ENCODE results near the gene CHIC2.
"Not testable (repeated sequence)": the region's sequence is repeated elsewhere in the genome, so short reads cannot be mapped to it uniquely, and the experiment has no call there.

The CHIC2 gene

GRCh38 chr4:54064317-54065111, at the start of gene CHIC2:
CHIC2 (minus strand) TSS chr4:54064605; CDS start chr4:54064300, 305 bp downstream.
- peak; percentile 98 for DNase-seq

DNA sequence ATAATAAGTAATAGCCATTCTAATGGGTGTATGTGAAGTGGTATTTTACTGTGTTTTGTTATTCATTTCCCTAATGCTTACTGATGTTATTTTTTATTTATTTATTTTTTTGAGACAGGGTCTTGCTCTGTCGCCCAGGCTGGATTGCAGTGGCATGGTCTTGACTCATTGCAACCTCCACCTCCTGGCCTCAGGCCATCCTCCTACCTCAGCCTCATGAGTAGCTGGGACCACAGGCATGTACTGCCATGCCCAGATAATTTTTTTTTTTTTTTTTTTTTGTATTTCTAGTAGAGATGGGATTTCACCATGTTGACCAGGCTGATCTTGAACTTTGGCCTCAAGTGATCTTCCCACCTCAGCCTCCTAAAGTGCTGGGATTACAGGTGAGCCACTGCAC, 48.8 kb upstream of the CHIC2 start:
- not testable (repeated sequence) for DNase-seq

- no peak for DNase-seq
Measured at GRCh38 chr4:54110019-54110416, 45.6 kb upstream of the CHIC2 start.

- no peak for DNase-seq
Measured at GRCh38 chr4:54109241-54110018, 45.0 kb upstream of the CHIC2 start.

DNA sequence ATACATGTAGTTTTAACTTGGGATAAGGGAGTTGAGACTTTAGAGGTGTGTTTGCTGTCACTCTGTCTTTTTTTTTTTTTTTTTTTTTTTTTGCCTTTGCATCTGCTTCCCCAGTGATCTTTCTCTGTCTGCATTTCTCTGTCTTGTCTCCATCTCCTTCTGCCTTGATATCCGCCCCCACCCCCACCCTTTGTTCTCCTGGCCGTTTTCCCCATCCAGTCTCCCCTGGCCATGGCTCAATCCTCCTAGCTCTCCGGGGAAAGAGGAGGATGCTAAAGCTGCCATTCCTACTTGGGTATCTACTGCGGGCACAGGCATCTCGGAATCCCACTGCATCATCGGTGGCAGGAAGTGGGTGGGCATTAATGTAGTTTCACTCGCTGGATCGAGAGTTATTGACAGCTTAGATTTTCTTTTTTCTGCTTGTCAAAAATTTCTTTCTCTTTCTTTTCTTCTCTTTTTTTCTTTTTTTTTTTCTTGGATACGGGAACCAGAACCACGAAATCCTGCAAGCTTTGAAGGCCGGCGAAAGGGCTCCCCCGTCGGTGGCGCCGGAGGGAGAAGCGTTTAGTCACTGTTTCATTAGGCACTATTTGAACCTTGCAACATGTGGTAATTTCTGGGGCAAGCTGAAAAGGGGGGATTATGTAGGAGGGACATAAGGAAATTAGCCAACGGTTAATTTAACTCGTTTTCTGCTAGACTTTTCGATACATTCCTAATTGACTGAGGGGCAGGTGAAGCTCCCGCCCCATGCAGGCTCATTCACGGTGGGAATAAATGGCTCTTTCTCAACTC, 43.7 kb upstream of the CHIC2 start:
- no peak for DNase-seq

DNA sequence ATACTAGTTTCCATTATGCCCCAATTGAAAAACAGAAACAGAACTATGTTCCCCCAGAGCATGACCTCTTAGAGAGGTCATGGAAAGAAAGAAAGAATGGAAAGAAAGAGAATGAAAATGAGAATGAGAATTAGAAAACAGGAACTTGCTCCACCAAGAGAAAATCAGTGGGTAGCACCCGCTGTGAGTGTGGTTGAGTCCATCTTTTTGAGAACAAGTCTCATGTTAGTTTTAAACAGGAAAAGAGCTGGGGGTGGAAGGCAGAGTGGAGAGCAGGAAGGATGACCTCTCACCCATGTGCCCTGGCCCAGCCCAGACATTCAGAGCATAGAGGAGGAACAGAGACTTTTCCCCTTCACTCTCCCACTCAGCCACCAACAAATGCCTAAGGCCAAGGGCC, 40.5 kb upstream of the CHIC2 start:
- no peak for DNase-seq

DNA sequence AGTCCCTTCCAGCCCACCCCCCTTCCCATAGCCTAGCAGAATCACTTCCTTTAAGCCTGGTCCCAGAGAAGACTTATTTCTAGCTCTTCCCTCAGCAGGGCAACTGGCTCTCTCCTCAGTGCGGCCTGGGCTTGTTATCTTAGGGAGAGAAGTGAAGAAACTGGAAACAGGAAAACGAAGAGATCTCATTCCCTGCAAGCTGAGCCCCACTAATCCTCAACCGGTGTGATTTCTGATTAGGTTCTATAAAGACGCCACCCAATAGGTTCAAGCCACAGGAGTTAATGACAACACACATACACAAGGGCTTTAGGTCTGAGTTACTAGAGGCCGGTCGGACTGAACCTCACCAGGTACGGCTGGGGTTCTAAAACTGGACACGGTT, 38.8 kb upstream of the CHIC2 start:
- DNase-seq, result no peak

GRCh38 chr4:54102531-54103106, 38.2 kb upstream of the CHIC2 start:
- no peak for DNase-seq

DNA sequence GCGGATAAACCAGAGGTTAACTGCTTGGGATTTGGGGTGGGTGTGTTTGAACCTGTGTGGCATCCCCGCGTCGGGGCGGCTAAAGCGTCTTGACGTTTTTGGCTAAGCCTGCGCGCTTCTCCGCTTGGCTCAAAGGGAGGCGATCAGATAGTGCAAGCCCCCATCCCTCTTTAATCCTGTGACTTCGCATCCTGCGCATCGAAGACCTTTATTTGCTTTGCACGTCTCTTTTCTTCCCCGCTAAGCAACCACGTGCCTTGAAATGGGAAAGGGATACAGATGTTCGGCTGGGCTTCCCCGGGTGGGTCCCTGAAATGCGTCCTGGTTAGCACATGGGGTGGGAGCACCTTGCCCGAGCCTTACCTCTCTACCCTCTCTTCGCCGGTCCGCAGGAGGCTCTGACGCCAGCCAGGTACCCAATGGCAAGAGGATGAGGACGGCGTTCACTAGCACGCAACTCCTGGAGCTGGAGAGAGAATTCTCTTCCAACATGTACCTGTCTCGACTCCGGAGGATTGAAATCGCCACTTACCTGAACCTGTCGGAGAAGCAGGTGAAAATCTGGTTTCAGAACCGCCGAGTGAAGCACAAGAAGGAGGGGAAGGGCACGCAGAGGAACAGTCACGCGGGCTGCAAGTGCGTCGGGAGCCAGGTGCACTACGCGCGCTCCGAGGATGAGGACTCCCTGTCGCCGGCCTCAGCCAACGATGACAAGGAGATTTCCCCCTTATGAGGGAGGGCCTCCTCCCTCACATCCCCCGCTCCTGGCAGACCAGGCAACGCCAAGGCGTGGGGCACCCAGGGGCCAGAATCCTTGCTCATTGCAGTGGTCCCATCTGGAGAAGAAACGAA, 37.0 kb upstream of the CHIC2 start:
- DNase-seq, result no peak

DNA sequence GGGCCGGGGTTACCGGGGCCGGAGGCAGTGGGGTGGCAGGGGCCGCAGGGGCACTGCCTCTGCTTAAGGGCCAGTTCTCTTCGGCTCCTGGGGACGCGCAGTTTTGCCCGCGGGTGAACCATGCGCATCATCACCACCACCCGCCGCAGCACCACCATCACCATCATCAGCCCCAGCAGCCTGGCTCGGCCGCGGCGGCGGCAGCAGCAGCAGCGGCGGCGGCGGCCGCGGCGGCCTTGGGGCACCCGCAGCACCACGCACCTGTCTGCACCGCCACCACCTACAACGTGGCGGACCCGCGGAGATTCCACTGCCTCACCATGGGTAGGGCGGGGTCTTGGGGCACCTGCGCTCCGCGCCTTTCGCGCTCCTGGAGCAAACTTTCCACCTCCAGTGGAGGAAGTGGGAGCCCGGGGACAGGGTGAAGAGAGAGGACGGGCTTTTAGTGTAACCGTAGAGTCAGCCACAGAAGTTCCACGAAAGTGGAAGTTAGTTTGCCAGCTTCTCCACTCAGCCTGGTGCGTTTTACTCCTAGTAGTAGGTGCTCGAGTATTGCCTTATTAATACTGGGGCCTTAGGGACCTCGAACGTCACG, 36.3 kb upstream of the CHIC2 start:
- no peak for DNase-seq

DNA sequence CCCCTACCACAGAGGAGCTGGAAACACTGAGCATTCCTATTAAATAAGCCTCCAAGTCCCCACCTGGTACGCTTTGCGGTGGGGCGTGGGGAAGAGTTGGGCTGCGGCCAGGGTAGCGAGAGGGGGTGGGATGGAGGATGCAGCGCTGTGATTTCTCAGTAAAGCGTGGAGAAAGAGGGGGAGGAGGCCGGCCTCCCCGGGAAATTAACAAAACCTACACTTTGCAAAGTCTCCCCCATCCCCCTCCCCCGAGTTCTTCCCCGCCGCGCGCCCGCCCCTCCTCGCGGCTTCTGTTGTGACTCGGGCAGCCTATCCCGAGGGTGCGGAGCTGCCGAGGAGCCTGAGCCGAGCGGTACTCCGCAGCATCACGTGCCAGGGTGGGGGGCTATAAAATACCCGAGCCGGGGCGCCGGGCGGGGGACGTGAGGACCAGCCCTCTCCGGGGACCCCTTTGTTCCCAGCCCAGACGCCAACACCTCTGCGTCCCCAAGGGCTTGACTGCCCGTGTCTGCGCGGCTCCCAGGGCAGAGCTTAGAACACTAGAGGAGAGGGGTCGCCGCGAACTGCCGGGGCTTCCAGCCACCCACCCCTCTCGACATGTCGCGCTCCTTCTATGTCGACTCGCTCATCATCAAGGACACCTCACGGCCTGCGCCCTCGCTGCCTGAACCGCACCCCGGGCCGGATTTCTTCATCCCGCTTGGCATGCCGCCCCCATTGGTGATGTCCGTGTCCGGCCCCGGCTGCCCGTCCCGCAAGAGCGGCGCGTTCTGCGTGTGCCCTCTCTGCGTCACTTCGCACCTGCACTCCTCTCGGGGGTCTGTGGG, 35.6 kb upstream of the CHIC2 start, which contains the start of gene GSX2:
Gene GSX2, plus strand, starts transcription at position 416 of the 827 bp plus-strand sequence. Its CDS starts 182 bp downstream, at position 598.
- no peak for DNase-seq

- no peak for DNase-seq
Measured at GRCh38 chr4:54099287-54099747, 34.9 kb upstream of the CHIC2 start.

DNA sequence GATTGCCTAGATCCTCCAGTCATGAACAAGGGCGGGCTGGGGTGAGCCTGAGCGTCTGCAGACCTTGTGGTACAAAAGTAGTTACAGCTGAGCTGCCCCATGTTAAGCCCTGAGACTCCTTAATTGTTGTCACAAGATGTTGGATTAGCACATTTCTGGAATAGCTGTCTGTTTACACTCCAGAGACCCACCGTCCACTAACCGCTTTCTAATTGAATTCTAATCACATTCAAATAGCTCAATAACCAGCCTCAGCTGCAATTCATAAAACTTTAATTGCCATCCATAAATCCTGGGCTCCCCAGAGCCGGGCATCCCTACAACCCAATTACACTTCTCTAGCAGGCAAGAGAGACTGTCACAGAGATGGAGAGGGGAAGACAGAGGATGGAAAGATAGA, 34.0 kb upstream of the CHIC2 start:
- DNase-seq, result no peak

DNA sequence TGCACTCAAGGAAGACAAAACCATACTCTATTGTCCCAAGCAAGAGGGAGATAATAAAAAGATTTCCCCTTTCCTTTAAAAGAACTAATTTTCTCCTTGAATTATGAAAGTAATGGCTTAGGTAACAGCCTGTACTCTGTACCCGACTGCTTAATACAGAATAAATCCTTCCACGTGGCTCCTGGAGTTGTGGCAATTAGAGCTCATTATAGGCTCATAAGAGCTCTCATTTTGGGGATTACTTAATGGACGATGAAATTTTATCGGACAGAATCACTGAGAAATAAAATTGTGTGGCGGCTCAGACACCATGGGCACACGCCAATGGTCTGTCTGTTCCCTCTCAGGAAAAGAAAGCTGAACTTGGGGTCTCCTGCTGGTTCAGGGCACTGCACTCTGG, 32.7 kb upstream of the CHIC2 start:
- DNase-seq, result no peak

GRCh38 chr4:54096295-54096962, 32.0 kb upstream of the CHIC2 start:
- DNase-seq, result no peak

DNA sequence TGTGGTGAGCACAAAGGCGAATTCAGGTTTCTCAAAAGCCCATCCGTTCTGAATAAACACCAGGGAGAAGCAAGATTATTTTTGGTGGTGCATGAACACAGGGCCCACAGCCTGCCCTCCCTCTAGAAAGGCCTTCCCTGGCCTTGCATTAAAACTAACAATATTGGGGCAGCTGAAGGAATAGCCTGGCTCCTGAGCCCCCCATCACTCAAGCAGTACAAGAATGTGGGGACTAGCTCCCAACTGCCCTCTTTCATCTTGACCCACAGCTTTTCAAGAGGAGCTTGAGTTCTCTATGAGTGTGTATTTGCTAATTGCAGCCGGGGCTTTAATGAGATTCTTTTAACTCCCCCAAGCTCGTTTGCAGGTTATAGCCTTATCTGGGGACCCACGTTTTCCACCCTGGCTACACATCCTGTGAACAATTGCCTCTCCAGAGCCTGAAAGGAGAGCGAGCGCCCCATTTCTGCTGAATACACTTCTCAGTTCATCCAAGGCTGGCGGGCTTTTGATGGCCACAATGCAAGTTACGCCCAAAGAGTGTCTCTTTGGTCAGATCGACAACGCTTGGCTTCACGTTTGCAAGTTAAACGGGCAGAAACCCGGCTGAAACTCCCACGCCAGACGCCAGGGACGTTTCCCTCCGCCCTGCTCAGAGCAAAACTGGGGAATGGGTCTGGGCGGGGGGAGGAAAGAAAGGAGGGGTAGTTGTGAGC, 30.9 kb upstream of the CHIC2 start:
- no peak for DNase-seq

DNA sequence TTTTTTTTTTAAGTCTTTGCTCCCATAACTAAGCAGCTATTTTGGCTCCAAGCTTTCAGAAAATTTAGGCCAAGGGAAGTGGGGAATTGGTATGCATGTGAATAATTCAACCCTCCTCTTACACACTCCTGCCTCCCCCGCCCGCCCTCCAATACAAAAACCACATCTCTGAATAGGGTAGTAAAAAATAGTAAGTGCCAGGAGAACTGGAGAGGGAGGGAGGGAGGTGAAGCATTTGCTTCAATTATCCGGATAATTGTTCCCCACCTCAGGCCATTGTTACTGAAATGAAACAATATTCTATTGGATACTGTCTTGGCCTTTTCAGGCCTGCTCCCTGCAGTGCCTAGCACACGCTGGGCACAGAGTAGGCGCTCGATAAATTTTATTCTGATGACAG, 30.0 kb upstream of the CHIC2 start:
- DNase-seq, result no peak

GRCh38 chr4:54093324-54094240, 29.2 kb upstream of the CHIC2 start:
- DNase-seq, result no peak

Data from CD4-positive, alpha-beta T cell treated with Interleukin-12 subunit alpha and Interleukin-12 subunit beta, for 1 hour (primary cell).